HepG2 (cell line): Measurements from ENCODE around the gene DHX16. TPM values are rescaled to one million over a fixed set of nuclear protein-coding genes. Genes with fewer than 3 reads are reported as not detected.
A peak's percentile ranks its signal among the peaks of the same experiment; 100 is the strongest.

Experiments
- JUNB ChIP-seq: sonication (generic); formaldehyde crosslinking; IDR thresholded peaks from 2 replicates; pipeline ENCODE4 v1.8.0; 2022; ENCODE audit warnings: missing genetic modification reagents, mild to moderate bottlenecking, borderline replicate concordance
- NFYC ChIP-seq: IDR thresholded peaks from 2 replicates; pipeline ENCODE4 v1.6.1; 2016; ENCODE audit warnings: missing genetic modification reagents, missing compliant biosample characterization
- NONO ChIP-seq, 2 experiments: fragments of 450-650 bp in 1 of 2; sonication (generic) in 1 of 2; formaldehyde crosslinking in 1 of 2; IDR thresholded peaks in 1 of 2; conservative IDR thresholded peaks in 1 of 2; 2 replicates each; pipeline versions ENCODE4 v1.6.1 to v1.8.0; 2017 to 2022; ENCODE audit warnings: mild to moderate bottlenecking in 1 of 2, missing genetic modification reagents in 1 of 2, moderate library complexity in 1 of 2
- PRPF4 ChIP-seq: fragments of 200-400 bp; formaldehyde crosslinking; IDR thresholded peaks from 2 replicates; pipeline ENCODE4 v1.6.1; 2016; ENCODE audit warnings: low read length, low read depth; ENCODE audit not compliant: poor library complexity, severe bottlenecking
- SAFB2 ChIP-seq: sonication (generic); formaldehyde crosslinking; IDR thresholded peaks from 2 replicates; pipeline ENCODE4 v1.5.1; 2020; ENCODE audit warnings: missing genetic modification reagents, low read depth, mild to moderate bottlenecking, borderline replicate concordance
- XRCC5 ChIP-seq: fragments of 200-400 bp; formaldehyde crosslinking; optimal IDR thresholded peaks from 2 replicates; pipeline ENCODE3; 2017; ENCODE audit warnings: mild to moderate bottlenecking, low read length
- YY1 ChIP-seq: IDR thresholded peaks from 2 replicates; pipeline ENCODE4 v1.6.1; 2011; ENCODE audit warnings: low read length, low read depth, moderate library complexity, mild to moderate bottlenecking; ENCODE audit not compliant: insufficient read depth, insufficient replicate concordance
- ZKSCAN8 ChIP-seq: IDR thresholded peaks from 2 replicates; pipeline ENCODE4 v1.6.1; 2016; ENCODE audit warnings: borderline replicate concordance, missing genetic modification reagents, missing compliant biosample characterization
- ZNF709 ChIP-seq: sonication (generic); formaldehyde crosslinking; IDR thresholded peaks from 2 replicates; pipeline ENCODE4 v1.5.0; 2020; ENCODE audit warnings: mild to moderate bottlenecking, missing genetic modification reagents
- polyA plus RNA-seq, 8 experiments: library from polyadenylated mRNA; depleted of rRNA in 3 of 8; stranded (reverse) in 7 of 8; unstranded in 1 of 8; fragments of >200 nt; fragmentation: Illumina TruSeq in 4 of 8; extraction: Trizol in 4 of 8; gene quantifications; 2 replicates each; pipeline versions ENCODE4 v1.2.1 to v1.2.3, GENCODE V29; 2011 to 2016; ENCODE audit warnings: low read depth in 4 of 8, missing spikeins in 1 of 8, mixed read lengths in 1 of 8; ENCODE audit not compliant: insufficient read depth in 1 of 8
- total RNA-seq, 5 experiments: library from RNA; depleted of rRNA; stranded (reverse); fragments of >200 nt; fragmentation: Illumina TruSeq; extraction: Trizol; gene quantifications; 2 replicates each; pipeline ENCODE4 v1.2.3, GENCODE V29; 2016; ENCODE audit warnings: low read depth in 1 of 5
- TF ChIP-seq, protein P1 (sequence below): sonication (generic); formaldehyde crosslinking; IDR thresholded peaks from 2 replicates; pipeline ENCODE4 v1.8.1; 2023; ENCODE audit warnings: missing genetic modification reagents, mild to moderate bottlenecking, borderline replicate concordance
- TF ChIP-seq, protein P2 (sequence below): sonication (generic); formaldehyde crosslinking; IDR thresholded peaks from 2 replicates; pipeline ENCODE4 v1.4.0; 2020; ENCODE audit warnings: missing genetic modification reagents
- TF ChIP-seq, protein P3 (sequence below): sonication (generic); formaldehyde crosslinking; IDR thresholded peaks from 2 replicates; pipeline ENCODE4 v1.8.0; 2022; ENCODE audit warnings: missing genetic modification reagents, mild to moderate bottlenecking, inconsistent platforms, borderline replicate concordance
- TF ChIP-seq, protein P4 (sequence below): sonication (generic); formaldehyde crosslinking; conservative IDR thresholded peaks from 2 replicates; pipeline ENCODE4 v1.5.0; 2020; ENCODE audit warnings: missing genetic modification reagents
- TF ChIP-seq, protein P5 (sequence below): sonication (generic); formaldehyde crosslinking; IDR thresholded peaks from 2 replicates; pipeline ENCODE4 v1.4.0; 2020; ENCODE audit warnings: low read depth, missing genetic modification reagents
- TF ChIP-seq, protein P6 (sequence below): sonication (generic); formaldehyde crosslinking; IDR thresholded peaks from 2 replicates; pipeline ENCODE4 v1.4.0; 2020; ENCODE audit warnings: mild to moderate bottlenecking, missing genetic modification reagents

DHX16 gene
- total and polyA plus RNA-seq, 2 of the 13 experiments (the other 11 are each of a cell fraction or from before 2014, with no cell fraction given), result 57.0 to 58.5 TPM

DNA sequence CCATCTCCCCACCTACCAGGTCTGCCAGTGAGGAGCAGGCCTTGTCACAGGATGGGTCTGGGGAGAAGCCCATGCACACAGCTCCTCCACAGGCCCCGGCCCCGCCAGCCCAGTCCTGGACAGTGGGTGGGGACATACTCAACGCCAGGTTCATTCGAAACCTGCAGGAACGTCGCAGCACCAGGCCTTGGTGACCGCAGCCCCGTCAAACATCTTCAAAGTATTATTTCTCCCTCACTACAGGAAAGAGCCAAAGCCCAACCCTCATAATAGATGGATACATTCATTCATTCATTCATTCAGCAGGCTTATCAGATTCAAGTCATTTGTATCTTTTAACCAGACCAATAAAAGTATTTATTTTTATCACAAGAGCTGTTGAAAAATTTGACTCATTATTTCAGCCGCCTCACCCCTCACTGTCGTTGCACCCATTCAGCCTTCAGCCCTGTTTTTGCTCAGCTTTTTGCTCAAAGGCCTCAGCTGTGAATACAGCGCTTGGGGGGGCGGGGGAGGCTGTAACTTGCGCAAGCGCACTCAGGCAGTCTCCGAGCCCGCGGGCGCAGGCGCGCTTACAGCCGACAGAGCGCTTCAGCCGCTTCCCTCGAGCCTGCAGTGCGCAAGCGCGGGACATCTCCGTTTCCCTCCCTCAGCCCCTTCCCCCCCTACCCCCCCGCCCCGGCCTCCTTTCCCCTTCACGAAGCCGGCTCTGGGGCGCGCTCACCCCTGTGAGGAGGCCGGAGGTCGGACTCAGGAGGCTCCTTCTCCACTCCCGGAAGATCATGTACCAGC, 26.2 kb downstream of the DHX16 start, which contains the start of gene C6orf136 (continued):
- 0 out of 2 replicates have a peak, but pooled peaks have one; percentile 33 for TF ChIP-seq ZKSCAN8 (CRISPR knock-in tag)
- TF ChIP-seq PRPF4, result peak; percentile 25
- TF ChIP-seq NONO (IDR thresholded peaks at IDR 0.05), result no peak
- TF ChIP-seq NONO (CRISPR knock-in tag; conservative IDR thresholded peaks at IDR 0.05), result 0 out of 2 replicates have a peak, but pooled peaks have one; percentile 35
- TF ChIP-seq, protein P1, sequence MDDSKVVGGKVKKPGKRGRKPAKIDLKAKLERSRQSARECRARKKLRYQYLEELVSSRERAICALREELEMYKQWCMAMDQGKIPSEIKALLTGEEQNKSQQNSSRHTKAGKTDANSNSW (CRISPR knock-in tag), result 0 out of 2 replicates have a peak, but pooled peaks have one; percentile 58
- no peak for TF ChIP-seq SAFB2 (CRISPR knock-in tag)
- peak; percentile 14 for TF ChIP-seq XRCC5
- TF ChIP-seq, protein P2, sequence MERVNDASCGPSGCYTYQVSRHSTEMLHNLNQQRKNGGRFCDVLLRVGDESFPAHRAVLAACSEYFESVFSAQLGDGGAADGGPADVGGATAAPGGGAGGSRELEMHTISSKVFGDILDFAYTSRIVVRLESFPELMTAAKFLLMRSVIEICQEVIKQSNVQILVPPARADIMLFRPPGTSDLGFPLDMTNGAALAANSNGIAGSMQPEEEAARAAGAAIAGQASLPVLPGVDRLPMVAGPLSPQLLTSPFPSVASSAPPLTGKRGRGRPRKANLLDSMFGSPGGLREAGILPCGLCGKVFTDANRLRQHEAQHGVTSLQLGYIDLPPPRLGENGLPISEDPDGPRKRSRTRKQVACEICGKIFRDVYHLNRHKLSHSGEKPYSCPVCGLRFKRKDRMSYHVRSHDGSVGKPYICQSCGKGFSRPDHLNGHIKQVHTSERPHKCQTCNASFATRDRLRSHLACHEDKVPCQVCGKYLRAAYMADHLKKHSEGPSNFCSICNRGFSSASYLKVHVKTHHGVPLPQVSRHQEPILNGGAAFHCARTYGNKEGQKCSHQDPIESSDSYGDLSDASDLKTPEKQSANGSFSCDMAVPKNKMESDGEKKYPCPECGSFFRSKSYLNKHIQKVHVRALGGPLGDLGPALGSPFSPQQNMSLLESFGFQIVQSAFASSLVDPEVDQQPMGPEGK (CRISPR knock-in tag), result peak; percentile 77; the same call in 1 of the 2 replicates
- TF ChIP-seq, protein P3, sequence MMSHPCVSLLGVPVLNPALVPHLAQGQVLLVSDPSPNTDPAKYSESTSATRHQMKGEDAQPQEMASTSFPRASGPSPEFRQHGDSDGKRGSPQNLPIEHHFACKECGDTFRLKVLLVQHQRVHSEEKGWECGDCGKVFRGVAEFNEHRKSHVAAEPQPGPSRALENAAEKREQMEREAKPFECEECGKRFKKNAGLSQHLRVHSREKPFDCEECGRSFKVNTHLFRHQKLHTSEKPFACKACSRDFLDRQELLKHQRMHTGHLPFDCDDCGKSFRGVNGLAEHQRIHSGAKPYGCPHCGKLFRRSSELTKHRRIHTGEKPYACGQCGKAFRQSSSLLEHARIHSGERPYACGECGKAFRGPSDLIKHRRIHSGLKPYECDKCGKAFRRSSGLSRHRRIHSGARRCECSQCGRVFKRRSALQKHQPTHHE (CRISPR knock-in tag), result no peak
- peak; percentile 15 for TF ChIP-seq YY1
- TF ChIP-seq NFYC (CRISPR knock-in tag), result 0 out of 2 replicates have a peak, but pooled peaks have one; percentile 14
- TF ChIP-seq JUNB (CRISPR knock-in tag), result no peak
- TF ChIP-seq, protein P4, sequence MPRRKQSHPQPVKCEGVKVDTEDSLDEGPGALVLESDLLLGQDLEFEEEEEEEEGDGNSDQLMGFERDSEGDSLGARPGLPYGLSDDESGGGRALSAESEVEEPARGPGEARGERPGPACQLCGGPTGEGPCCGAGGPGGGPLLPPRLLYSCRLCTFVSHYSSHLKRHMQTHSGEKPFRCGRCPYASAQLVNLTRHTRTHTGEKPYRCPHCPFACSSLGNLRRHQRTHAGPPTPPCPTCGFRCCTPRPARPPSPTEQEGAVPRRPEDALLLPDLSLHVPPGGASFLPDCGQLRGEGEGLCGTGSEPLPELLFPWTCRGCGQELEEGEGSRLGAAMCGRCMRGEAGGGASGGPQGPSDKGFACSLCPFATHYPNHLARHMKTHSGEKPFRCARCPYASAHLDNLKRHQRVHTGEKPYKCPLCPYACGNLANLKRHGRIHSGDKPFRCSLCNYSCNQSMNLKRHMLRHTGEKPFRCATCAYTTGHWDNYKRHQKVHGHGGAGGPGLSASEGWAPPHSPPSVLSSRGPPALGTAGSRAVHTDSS (CRISPR knock-in tag), result no peak
- TF ChIP-seq ZNF709, result 0 out of 2 replicates have a peak, but pooled peaks have one; percentile 20
- TF ChIP-seq, protein P5, sequence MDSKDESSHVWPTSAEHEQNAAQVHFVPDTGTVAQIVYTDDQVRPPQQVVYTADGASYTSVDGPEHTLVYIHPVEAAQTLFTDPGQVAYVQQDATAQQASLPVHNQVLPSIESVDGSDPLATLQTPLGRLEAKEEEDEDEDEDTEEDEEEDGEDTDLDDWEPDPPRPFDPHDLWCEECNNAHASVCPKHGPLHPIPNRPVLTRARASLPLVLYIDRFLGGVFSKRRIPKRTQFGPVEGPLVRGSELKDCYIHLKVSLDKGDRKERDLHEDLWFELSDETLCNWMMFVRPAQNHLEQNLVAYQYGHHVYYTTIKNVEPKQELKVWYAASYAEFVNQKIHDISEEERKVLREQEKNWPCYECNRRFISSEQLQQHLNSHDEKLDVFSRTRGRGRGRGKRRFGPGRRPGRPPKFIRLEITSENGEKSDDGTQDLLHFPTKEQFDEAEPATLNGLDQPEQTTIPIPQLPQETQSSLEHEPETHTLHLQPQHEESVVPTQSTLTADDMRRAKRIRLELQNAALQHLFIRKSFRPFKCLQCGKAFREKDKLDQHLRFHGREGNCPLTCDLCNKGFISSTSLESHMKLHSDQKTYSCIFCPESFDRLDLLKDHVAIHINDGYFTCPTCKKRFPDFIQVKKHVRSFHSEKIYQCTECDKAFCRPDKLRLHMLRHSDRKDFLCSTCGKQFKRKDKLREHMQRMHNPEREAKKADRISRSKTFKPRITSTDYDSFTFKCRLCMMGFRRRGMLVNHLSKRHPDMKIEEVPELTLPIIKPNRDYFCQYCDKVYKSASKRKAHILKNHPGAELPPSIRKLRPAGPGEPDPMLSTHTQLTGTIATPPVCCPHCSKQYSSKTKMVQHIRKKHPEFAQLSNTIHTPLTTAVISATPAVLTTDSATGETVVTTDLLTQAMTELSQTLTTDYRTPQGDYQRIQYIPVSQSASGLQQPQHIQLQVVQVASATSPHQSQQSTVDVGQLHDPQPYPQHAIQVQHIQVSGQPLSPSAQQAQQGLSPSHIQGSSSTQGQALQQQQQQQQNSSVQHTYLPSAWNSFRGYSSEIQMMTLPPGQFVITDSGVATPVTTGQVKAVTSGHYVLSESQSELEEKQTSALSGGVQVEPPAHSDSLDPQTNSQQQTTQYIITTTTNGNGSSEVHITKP (CRISPR knock-in tag), result 0 out of 2 replicates have a peak, but pooled peaks have one; percentile 19
- TF ChIP-seq, protein P6, sequence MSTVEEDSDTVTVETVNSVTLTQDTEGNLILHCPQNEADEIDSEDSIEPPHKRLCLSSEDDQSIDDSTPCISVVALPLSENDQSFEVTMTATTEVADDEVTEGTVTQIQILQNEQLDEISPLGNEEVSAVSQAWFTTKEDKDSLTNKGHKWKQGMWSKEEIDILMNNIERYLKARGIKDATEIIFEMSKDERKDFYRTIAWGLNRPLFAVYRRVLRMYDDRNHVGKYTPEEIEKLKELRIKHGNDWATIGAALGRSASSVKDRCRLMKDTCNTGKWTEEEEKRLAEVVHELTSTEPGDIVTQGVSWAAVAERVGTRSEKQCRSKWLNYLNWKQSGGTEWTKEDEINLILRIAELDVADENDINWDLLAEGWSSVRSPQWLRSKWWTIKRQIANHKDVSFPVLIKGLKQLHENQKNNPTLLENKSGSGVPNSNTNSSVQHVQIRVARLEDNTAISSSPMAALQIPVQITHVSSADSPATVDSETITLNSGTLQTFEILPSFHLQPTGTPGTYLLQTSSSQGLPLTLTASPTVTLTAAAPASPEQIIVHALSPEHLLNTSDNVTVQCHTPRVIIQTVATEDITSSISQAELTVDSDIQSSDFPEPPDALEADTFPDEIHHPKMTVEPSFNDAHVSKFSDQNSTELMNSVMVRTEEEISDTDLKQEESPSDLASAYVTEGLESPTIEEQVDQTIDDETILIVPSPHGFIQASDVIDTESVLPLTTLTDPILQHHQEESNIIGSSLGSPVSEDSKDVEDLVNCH (CRISPR knock-in tag), result 0 out of 2 replicates have a peak, but pooled peaks have one; percentile 15
